Nephron progenitor cell (in vitro differentiated cells): Measurements from ENCODE around the gene SASH1.

Experiments used
- DNase-seq: peaks from one replicate; pipeline ENCODE4 v3.0.0; 2021
- H3K27ac Mint-ChIP-seq: 2 replicates; pipeline ENCODE4 v1.8.0; 2021; ENCODE audit warnings: mild to moderate bottlenecking, moderate library complexity, mixed read lengths
- H3K27me3 Mint-ChIP-seq: 2 replicates; pipeline ENCODE4 v1.8.0; 2021; ENCODE audit warnings: mild to moderate bottlenecking, low read depth, mixed read lengths; ENCODE audit not compliant: poor library complexity
- H3K36me3 Mint-ChIP-seq: 2 replicates; pipeline ENCODE4 v1.8.0; 2021; ENCODE audit warnings: low read depth, mixed read lengths
- H3K4me1 Mint-ChIP-seq: 2 replicates; pipeline ENCODE4 v1.8.0; 2021; ENCODE audit warnings: mixed read lengths
- H3K4me3 Mint-ChIP-seq: 2 replicates; pipeline ENCODE4 v1.8.0; 2021; ENCODE audit warnings: mild to moderate bottlenecking, moderate library complexity, mixed read lengths
- H3K9me3 Mint-ChIP-seq: 2 replicates; pipeline ENCODE4 v1.8.0; 2021; ENCODE audit warnings: mild to moderate bottlenecking, moderate library complexity, mixed read lengths
- TF ChIP-seq, protein P1 (sequence below): fragments of 200-600 bp; sonication (generic); IDR thresholded peaks from 2 replicates; pipeline ENCODE4 v1.5.0; 2021; ENCODE audit warnings: antibody characterized with exemption

The SASH1 gene

DNA sequence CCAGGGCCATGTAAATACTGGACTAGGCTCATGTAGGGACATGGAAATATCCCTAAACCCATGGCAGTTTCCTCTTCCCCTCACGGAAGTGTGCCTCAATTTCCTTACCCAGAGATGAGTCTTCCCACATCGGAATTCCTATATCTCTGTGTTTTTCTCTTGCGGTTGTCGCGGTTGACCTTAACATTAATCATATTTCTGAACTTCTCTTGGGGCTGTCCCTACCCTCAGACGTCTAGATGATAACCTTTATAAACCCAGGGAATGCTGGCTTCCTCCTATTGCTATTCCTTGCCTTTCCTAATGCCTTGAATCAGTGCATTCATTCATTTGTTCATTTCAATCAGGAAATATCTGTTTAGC, 160.1 kb downstream of the SASH1 start:
- H3K4me1 Mint-ChIP-seq, result peaks cover 60% of the 10 kb centered on the region
- H3K4me3 Mint-ChIP-seq, result no peak overlapping the region
- H3K36me3 Mint-ChIP-seq, result peaks cover 28% of the 10 kb centered on the region
- no peaks in the 10 kb centered on the region for H3K9me3 Mint-ChIP-seq
- H3K27ac Mint-ChIP-seq, result peak overlapping the region; percentile 49
- no peak for DNase-seq
- no peaks in the 10 kb centered on the region for H3K27me3 Mint-ChIP-seq
- TF ChIP-seq, protein P1, sequence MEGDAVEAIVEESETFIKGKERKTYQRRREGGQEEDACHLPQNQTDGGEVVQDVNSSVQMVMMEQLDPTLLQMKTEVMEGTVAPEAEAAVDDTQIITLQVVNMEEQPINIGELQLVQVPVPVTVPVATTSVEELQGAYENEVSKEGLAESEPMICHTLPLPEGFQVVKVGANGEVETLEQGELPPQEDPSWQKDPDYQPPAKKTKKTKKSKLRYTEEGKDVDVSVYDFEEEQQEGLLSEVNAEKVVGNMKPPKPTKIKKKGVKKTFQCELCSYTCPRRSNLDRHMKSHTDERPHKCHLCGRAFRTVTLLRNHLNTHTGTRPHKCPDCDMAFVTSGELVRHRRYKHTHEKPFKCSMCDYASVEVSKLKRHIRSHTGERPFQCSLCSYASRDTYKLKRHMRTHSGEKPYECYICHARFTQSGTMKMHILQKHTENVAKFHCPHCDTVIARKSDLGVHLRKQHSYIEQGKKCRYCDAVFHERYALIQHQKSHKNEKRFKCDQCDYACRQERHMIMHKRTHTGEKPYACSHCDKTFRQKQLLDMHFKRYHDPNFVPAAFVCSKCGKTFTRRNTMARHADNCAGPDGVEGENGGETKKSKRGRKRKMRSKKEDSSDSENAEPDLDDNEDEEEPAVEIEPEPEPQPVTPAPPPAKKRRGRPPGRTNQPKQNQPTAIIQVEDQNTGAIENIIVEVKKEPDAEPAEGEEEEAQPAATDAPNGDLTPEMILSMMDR, result no peak

DNA sequence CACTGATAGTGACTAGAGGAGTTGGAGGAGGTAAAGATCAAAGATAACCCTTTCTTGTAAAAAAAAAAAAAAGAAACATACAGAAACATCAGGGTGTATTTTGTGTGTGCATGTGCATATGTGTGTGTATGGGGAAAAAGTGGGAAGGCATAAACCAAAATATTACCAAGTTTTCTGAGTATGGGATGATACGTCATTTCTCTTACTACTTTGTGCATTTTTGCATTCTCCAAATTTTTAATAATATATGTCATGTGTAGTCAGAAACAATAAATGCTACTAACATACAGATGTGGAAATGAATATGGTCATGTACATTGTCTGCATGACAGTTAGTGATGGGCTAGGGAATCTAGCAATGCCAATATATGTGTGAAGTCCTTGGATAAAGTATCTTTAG, 161.1 kb downstream of the SASH1 start:
- H3K9me3 Mint-ChIP-seq, result no peaks in the 10 kb centered on the region
- DNase-seq, result no peak
- H3K4me3 Mint-ChIP-seq, result no peak overlapping the region
- peaks cover 70% of the 10 kb centered on the region for H3K4me1 Mint-ChIP-seq
- TF ChIP-seq, protein P1, result no peak
- no peak overlapping the region for H3K27ac Mint-ChIP-seq
- peaks cover 25% of the 10 kb centered on the region for H3K36me3 Mint-ChIP-seq
- H3K27me3 Mint-ChIP-seq, result no peaks in the 10 kb centered on the region

DNA sequence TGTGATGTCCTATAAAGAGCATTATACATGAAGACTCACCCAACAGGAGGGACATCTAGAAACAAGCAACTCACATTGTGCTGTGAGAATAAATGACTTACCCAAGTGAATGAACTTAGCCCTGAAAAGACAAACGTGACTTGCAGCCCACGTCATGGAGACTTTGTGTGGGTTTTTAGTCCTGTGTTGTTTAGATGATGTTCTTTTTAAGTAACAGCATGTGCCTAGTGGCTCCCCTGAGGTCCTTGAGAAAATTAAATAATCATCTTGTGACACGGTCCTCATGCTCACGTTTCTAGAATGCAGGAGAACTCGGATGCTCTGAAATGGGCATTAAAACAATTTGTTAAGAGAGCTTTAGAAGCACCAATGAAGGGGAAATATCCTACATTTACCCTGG, 165.1 kb downstream of the SASH1 start:
- Mint-ChIP-seq H3K36me3 (peaks cover 19% of the 10 kb centered on the region), H3K27ac (peak overlapping the region; percentile 96), H3K4me1 (peaks cover 59% of the 10 kb centered on the region), H3K9me3 (peaks cover 3% of the 10 kb centered on the region), H3K4me3 (peak overlapping the region; percentile 39), H3K27me3 (no peaks in the 10 kb centered on the region)
- no peak for DNase-seq
- TF ChIP-seq, protein P1, result no peak

DNA sequence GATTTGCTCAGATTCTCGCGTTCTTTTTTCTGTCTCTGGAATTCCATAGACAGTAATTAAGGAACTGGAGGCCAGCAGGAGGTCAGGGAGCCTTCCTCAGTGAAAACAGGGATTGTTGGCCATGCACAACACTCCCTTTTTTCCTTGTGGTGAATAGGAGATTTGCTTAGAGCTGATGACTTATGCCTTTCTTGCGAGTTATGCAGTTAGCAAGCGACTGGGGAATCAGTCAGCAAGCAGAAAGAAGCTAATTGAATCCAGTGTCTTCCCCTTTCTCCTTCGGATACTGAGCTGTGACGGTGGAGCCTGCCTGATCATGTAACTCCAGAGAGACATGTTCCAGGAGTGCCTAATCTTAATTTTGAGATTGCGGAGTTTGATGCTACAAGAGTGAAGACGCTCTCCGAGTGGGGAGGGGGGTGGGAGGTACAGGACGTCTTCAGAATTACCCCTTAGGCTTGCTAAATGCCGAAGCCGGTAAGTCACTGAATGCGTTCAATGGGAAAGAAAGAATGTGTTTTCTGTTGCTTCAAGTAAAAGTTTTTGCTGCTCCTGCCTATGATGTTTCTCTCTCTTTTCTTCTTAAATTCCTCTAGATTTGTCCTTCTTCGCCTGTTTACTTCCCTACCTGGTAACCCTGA, 165.9 kb downstream of the SASH1 start:
- Mint-ChIP-seq H3K4me3 (peak overlapping the region; percentile 74), H3K4me1 (peaks cover 59% of the 10 kb centered on the region), H3K36me3 (peaks cover 26% of the 10 kb centered on the region), H3K27ac (peak overlapping the region; percentile 96), H3K27me3 (no peaks in the 10 kb centered on the region), H3K9me3 (peaks cover 8% of the 10 kb centered on the region)
- TF ChIP-seq, protein P1, result no peak
- DNase-seq, result no peak

DNA sequence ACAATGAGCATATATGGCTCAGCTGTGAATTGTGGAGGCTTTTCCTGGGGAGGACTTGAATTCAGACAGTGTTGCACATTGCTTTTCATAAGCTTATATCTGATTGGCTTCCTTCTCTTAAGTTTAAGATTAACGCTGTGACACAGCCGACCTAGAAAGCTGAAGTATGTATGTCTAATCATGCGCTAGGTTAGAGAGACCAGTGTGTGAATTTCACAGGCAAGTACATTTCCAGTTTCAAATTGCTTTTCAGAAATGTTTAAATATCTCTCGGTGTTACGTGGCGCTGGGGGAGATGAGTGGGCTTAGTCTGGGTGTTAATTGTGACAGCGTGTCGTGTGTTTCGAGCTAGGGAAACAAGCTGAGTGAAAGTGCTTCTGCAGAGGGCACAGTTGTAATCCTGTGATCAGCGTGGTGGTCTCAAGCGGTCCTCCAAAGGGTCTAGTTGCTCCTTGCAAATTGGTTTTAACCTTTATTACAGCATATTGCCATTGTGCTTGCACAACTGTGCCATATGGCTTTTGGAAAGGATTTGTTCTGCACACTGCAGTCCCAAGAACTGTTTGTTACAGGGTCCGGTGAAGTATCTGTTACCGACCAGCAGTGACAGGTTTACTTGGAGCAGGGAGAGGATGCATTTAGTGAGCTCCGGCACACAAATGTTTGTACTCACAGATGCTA, 166.6 kb downstream of the SASH1 start:
- TF ChIP-seq, protein P1, result no peak
- peak overlapping the region; percentile 96 for H3K27ac Mint-ChIP-seq
- H3K4me1 Mint-ChIP-seq, result peaks cover 61% of the 10 kb centered on the region
- peak overlapping the region; percentile 74 for H3K4me3 Mint-ChIP-seq
- H3K9me3 Mint-ChIP-seq, result peaks cover 8% of the 10 kb centered on the region
- DNase-seq, result no peak
- H3K27me3 Mint-ChIP-seq, result no peaks in the 10 kb centered on the region
- peaks cover 33% of the 10 kb centered on the region for H3K36me3 Mint-ChIP-seq
